Thymus (tissue), 11 donors: ENCODE results near the gene KLK13. TPM values are rescaled to one million over a fixed set of nuclear protein-coding genes. Genes with fewer than 3 reads are reported as not detected.

ENCODE experiments used
- DNase-seq, 9 donors: peaks; one replicate each; pipeline ENCODE4 v3.0.0-alpha.2; 2013; ENCODE audit warnings: low spot score in 9 of 9, low read depth in 6 of 9, missing footprints in 1 of 9
- H3K27ac ChIP-seq, 2 donors: one replicate each; pipeline ENCODE4 v1.5.1; 2013; ENCODE audit warnings: control low read depth in 1 of 2, low read depth in 1 of 2, low read length in 1 of 2, mild to moderate bottlenecking in 1 of 2, moderate library complexity in 1 of 2
- H3K27me3 ChIP-seq, 2 donors: one replicate each; pipeline ENCODE4 v1.5.1; 2013; ENCODE audit warnings: low read length in 1 of 2; ENCODE audit not compliant: control insufficient read depth in 2 of 2, insufficient read depth in 1 of 2
- H3K36me3 ChIP-seq, 2 donors: one replicate each; pipeline ENCODE4 v1.5.1; 2013; ENCODE audit warnings: low read length in 1 of 2, mild to moderate bottlenecking in 1 of 2, moderate library complexity in 1 of 2; ENCODE audit not compliant: control insufficient read depth in 2 of 2, insufficient read depth in 2 of 2
- H3K4me1 ChIP-seq, 2 donors: one replicate each; pipeline ENCODE4 v1.5.1; 2013; ENCODE audit warnings: low read length in 2 of 2; ENCODE audit not compliant: control insufficient read depth in 2 of 2, insufficient read depth in 2 of 2
- H3K4me3 ChIP-seq, 2 donors: one replicate each; pipeline ENCODE4 v1.5.1; 2013; ENCODE audit warnings: low read length in 2 of 2, control low read depth in 1 of 2, mild to moderate bottlenecking in 1 of 2
- H3K9me3 ChIP-seq, 2 donors: one replicate each; pipeline ENCODE4 v1.5.1; 2013; ENCODE audit warnings: low read length in 1 of 2, mild to moderate bottlenecking in 1 of 2; ENCODE audit not compliant: control insufficient read depth in 2 of 2, insufficient read depth in 1 of 2
- WGBS: extraction: QIAGEN DNeasy Blood & Tissue Kit; methylation state at CpG from one replicate; pipeline ENCODE4 v1.1.7; 2013; 5-methylcytosine and 5-hydroxymethylcytosine counted together
- polyA plus RNA-seq: library from polyadenylated mRNA; stranded (reverse); fragments of 200-250 nt; gene quantifications from one replicate; pipeline ENCODE4 v1.2.3, GENCODE V29; 2013
- total RNA-seq: library from RNA; stranded (reverse); fragments of 120-200 nt; gene quantifications from one replicate; pipeline ENCODE4 v1.2.4, GENCODE V29; 2013
- donor health status: healthy.

Gene KLK13
- total and polyA plus RNA-seq, 2 donors = 0.19 to 0.89 TPM

GRCh38 chr19:51009061-51009891 is 55.6 kb downstream of the KLK13 start:
- H3K4me3 ChIP-seq = no peak overlapping the region
- H3K36me3 ChIP-seq = no peaks in the 10 kb centered on the region
- H3K9me3 ChIP-seq = no peaks in the 10 kb centered on the region
- no peaks in the 10 kb centered on the region for H3K4me1 ChIP-seq
- no peaks in the 10 kb centered on the region for H3K27me3 ChIP-seq
- WGBS = 78% methylated on average over 19 of the region's 19 CpGs
- H3K27ac ChIP-seq = no peak overlapping the region
- DNase-seq = no peak

GRCh38 chr19:51007488-51007887 is 57.4 kb downstream of the KLK13 start:
- WGBS = 93% methylated on average over 3 of the region's 3 CpGs
- DNase-seq = no peak
- H3K4me1 ChIP-seq = no peaks in the 10 kb centered on the region
- H3K36me3 ChIP-seq = no peaks in the 10 kb centered on the region
- peaks cover 0 to 3% of the 10 kb centered on the region in 2 donors for H3K9me3 ChIP-seq
- H3K4me3 ChIP-seq = no peak overlapping the region
- no peak overlapping the region for H3K27ac ChIP-seq
- peaks cover 0 to 4% of the 10 kb centered on the region in 2 donors for H3K27me3 ChIP-seq

- 69% methylated on average over 8 of the region's 8 CpGs for WGBS
- H3K27ac ChIP-seq = no peak overlapping the region
- peaks cover 0 to 3% of the 10 kb centered on the region in 2 donors for H3K9me3 ChIP-seq
- no peak overlapping the region for H3K4me3 ChIP-seq
- no peak for DNase-seq
- H3K36me3 ChIP-seq = no peaks in the 10 kb centered on the region
- no peaks in the 10 kb centered on the region for H3K4me1 ChIP-seq
- peaks cover 0 to 13% of the 10 kb centered on the region in 2 donors for H3K27me3 ChIP-seq
These were observed 58.5 kb downstream of the KLK13 start for GRCh38 chr19:51006406-51006805.

Other genes with a start within 250 kb of the KLK13 start
- 0.14 TPM for gene KLK1, start 241.3 kb downstream of the KLK13 start, total RNA-seq
- gene KLK1, start 241.3 kb downstream of the KLK13 start, polyA plus RNA-seq = 1.6 TPM
- not detected for gene KLK15, start 231.5 kb downstream of the KLK13 start, total RNA-seq
- 0.11 TPM for gene KLK15, start 231.5 kb downstream of the KLK13 start, polyA plus RNA-seq
- gene KLK3, start 210.2 kb downstream of the KLK13 start, total RNA-seq = 0.19 TPM
- gene KLK3, start 210.2 kb downstream of the KLK13 start, polyA plus RNA-seq = 0.96 TPM
- under 0.01 TPM for gene KLK2, start 191.7 kb downstream of the KLK13 start, total RNA-seq
- 0.50 TPM for gene KLK2, start 191.7 kb downstream of the KLK13 start, polyA plus RNA-seq
- not detected for gene KLK4, start 153.7 kb downstream of the KLK13 start, total RNA-seq
- 0.39 TPM for gene KLK4, start 153.7 kb downstream of the KLK13 start, polyA plus RNA-seq
- 0.28 TPM for gene KLK5, start 112.1 kb downstream of the KLK13 start, total RNA-seq
- gene KLK5, start 112.1 kb downstream of the KLK13 start, polyA plus RNA-seq = 1.9 TPM
- 0.24 TPM for gene KLK6, start 95.5 kb downstream of the KLK13 start, total RNA-seq
- gene KLK6, start 95.5 kb downstream of the KLK13 start, polyA plus RNA-seq = 7.0 TPM
- 0.52 TPM for gene KLK7, start 81.2 kb downstream of the KLK13 start, total RNA-seq
- 5.0 TPM for gene KLK7, start 81.2 kb downstream of the KLK13 start, polyA plus RNA-seq
- 2.2 TPM for gene KLK8, start 63.5 kb downstream of the KLK13 start, total RNA-seq
- gene KLK8, start 63.5 kb downstream of the KLK13 start, polyA plus RNA-seq = 11.0 TPM
- gene KLK10, start 45.4 kb downstream of the KLK13 start, total RNA-seq = 0.42 TPM
- gene KLK10, start 45.4 kb downstream of the KLK13 start, polyA plus RNA-seq = 7.2 TPM
- 1.9 TPM for gene KLK11, start 38.5 kb downstream of the KLK13 start, total RNA-seq
- gene KLK11, start 38.5 kb downstream of the KLK13 start, polyA plus RNA-seq = 17.2 TPM
- 0.61 TPM for gene KLK12, start 30.1 kb downstream of the KLK13 start, total RNA-seq
- gene KLK12, start 30.1 kb downstream of the KLK13 start, polyA plus RNA-seq = 3.0 TPM
- gene KLK14, start 17.8 kb upstream of the KLK13 start, total RNA-seq = 0.09 TPM
- 1.2 TPM for gene KLK14, start 17.8 kb upstream of the KLK13 start, polyA plus RNA-seq
- gene CTU1, start 43.3 kb upstream of the KLK13 start, total RNA-seq = 5.7 TPM
- gene CTU1, start 43.3 kb upstream of the KLK13 start, polyA plus RNA-seq = 2.9 TPM
- 1.9 TPM for gene SIGLEC9, start 59.8 kb upstream of the KLK13 start, total RNA-seq
- 6.8 TPM for gene SIGLEC9, start 59.8 kb upstream of the KLK13 start, polyA plus RNA-seq
- gene SIGLEC7, start 77.2 kb upstream of the KLK13 start, total RNA-seq = 2.0 TPM
- 3.6 TPM for gene SIGLEC7, start 77.2 kb upstream of the KLK13 start, polyA plus RNA-seq
- gene CD33, start 160.0 kb upstream of the KLK13 start, total RNA-seq = 7.9 TPM
- 7.1 TPM for gene CD33, start 160.0 kb upstream of the KLK13 start, polyA plus RNA-seq
- 0.05 TPM for gene SIGLECL1, start 186.0 kb upstream of the KLK13 start, total RNA-seq
- 0.09 TPM for gene SIGLECL1, start 186.0 kb upstream of the KLK13 start, polyA plus RNA-seq
- not detected for gene IGLON5, start 246.6 kb upstream of the KLK13 start, total RNA-seq
- 0.25 TPM for gene IGLON5, start 246.6 kb upstream of the KLK13 start, polyA plus RNA-seq